Body of pancreas (tissue), 4 donors: ENCODE measurements around the gene UNC45B. TPM values are rescaled to one million over a fixed set of nuclear protein-coding genes. Genes with fewer than 3 reads are reported as not detected.

ENCODE experiments used
- ATAC-seq: fragments of 150-250 bp; one replicate; pipeline ENCODE4 v1.9.1; 2016
- DNase-seq, 4 donors: peaks; one replicate each; pipeline ENCODE4 v3.0.0-alpha.2; 2019
- H3K27ac ChIP-seq, 4 donors: fragments of 200-600 bp; sonication (generic); 1 replicate in 3 of 4; 2 replicates in 1 of 4; pipeline versions ENCODE4 v1.5.1 to v1.6.1; 2016 to 2019; ENCODE audit warnings: mild to moderate bottlenecking in 1 of 4, mixed read lengths in 1 of 4, moderate library complexity in 1 of 4
- H3K27me3 ChIP-seq, 2 donors: fragments of 200-600 bp; sonication (generic); one replicate each; pipeline ENCODE4 v1.6.0; 2016; ENCODE audit warnings: mild to moderate bottlenecking in 1 of 2
- H3K36me3 ChIP-seq, 2 donors: fragments of 200-600 bp; sonication (generic); replicated peaks in 1 of 2; 2 replicates each; pipeline ENCODE4 v1.5.1; 2016; ENCODE audit warnings: low read depth in 2 of 2; ENCODE audit not compliant: insufficient read depth in 1 of 2
- H3K4me1 ChIP-seq: fragments of 200-600 bp; sonication (generic); one replicate; pipeline ENCODE4 v1.6.0; 2016
- H3K4me3 ChIP-seq, 2 donors: fragments of 200-600 bp; sonication (generic); 1 replicate in 1 of 2; 2 replicates in 1 of 2; pipeline ENCODE4 v1.5.1; 2016 to 2019
- H3K9me3 ChIP-seq, 3 donors: fragments of 200-600 bp; sonication (generic); 1 replicate in 2 of 3; 2 replicates in 1 of 3; pipeline ENCODE4 v1.5.1; 2016
- POLR2A ChIP-seq, 3 donors: fragments of 450-650 bp; IDR thresholded peaks; one replicate each; pipeline ENCODE4 v1.6.1; 2016; ENCODE audit warnings: antibody characterized with exemption in 3 of 3, mild to moderate bottlenecking in 2 of 3
- WGBS, 2 donors: methylation state at CpG; one replicate each; pipeline ENCODE4 v1.1.5; 2017; 5-methylcytosine and 5-hydroxymethylcytosine counted together
- intact Hi-C: fragments of 100-400 bp; cut with DNase I; formaldehyde crosslinking; loops from one replicate; pipeline ENCODE4 v1.15.1; 2023
- total RNA-seq, 2 donors: library from RNA; depleted of rRNA; stranded (reverse); fragments of >200 nt; gene quantifications; one replicate each; pipeline ENCODE4 v1.1.0, GENCODE V29; 2016
- TF ChIP-seq, protein P1 (sequence below), 7 experiments: fragments of 450-650 bp in 4 of 7; fragments of 200-600 bp in 3 of 7; sonication (generic) in 3 of 7; IDR thresholded peaks; one replicate each; pipeline ENCODE4 v1.5.1; 2016 to 2019; ENCODE audit warnings: antibody characterized with exemption in 7 of 7

The UNC45B gene
- total RNA-seq, 2 donors from 2014 or later, result not detected

DNA sequence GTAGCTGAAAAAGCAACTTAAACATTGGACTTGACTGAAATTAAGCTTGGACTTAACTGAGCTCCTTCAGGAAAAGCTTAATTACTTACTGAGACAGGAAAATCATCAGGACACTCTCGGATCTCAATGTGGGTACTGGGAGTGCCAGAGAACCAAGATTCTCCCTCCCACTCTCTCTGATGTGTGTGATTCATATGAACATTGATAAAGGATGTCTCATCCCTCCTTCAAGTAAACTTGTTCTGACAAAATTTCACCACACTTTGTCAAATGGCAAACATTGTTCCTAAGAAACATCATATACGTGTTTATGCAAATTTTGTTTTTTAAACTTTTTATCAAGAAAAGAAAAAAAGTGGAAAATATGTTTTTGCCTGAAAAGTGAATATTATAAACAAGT lies 91.2 kb downstream of the UNC45B start:
- Histone ChIP-seq H3K36me3 (no peaks in the 10 kb centered on the region), H3K4me3 (no peak overlapping the region), H3K27ac (no peak overlapping the region), H3K4me1 (peaks cover 11% of the 10 kb centered on the region), H3K9me3 (no peaks in the 10 kb centered on the region), H3K27me3 (no peaks in the 10 kb centered on the region)
- DNase-seq, result no peak
- intact Hi-C loops, result no loop called here
- no peak for TF ChIP-seq POLR2A (IDR thresholded peaks at IDR 0.05)
- TF ChIP-seq, protein P1, sequence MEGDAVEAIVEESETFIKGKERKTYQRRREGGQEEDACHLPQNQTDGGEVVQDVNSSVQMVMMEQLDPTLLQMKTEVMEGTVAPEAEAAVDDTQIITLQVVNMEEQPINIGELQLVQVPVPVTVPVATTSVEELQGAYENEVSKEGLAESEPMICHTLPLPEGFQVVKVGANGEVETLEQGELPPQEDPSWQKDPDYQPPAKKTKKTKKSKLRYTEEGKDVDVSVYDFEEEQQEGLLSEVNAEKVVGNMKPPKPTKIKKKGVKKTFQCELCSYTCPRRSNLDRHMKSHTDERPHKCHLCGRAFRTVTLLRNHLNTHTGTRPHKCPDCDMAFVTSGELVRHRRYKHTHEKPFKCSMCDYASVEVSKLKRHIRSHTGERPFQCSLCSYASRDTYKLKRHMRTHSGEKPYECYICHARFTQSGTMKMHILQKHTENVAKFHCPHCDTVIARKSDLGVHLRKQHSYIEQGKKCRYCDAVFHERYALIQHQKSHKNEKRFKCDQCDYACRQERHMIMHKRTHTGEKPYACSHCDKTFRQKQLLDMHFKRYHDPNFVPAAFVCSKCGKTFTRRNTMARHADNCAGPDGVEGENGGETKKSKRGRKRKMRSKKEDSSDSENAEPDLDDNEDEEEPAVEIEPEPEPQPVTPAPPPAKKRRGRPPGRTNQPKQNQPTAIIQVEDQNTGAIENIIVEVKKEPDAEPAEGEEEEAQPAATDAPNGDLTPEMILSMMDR (IDR thresholded peaks at IDR 0.05), result no peak
- no peak for ATAC-seq
- 79 to 92% methylated on average over 2 of the region's 2 CpGs for WGBS, 2 donors

Other genes starting within 250 kb of the UNC45B start
- gene CCT6B, start 186.4 kb upstream of the UNC45B start, total RNA-seq, result 1 to 10 TPM in 1 of 2 donors, under 1 TPM in 1; 0.66 to 1.8 TPM
- gene ZNF830, start 186.3 kb upstream of the UNC45B start, total RNA-seq, result 1 to 10 TPM; 5.9 to 6.5 TPM
- 10 to 100 TPM; 19.2 to 28.7 TPM for gene LIG3, start 167.3 kb upstream of the UNC45B start, total RNA-seq
- 10 to 100 TPM; 11.9 to 17.8 TPM for gene RFFL, start 84.1 kb upstream of the UNC45B start, total RNA-seq
- 10 to 100 TPM in 1 of 2 donors, 1 to 10 TPM in 1; 3.4 to 16.2 TPM for gene RAD51D, start 28.0 kb upstream of the UNC45B start, total RNA-seq
- not detected for gene FNDC8, start 26.2 kb upstream of the UNC45B start, total RNA-seq
- gene NLE1, start 5.5 kb upstream of the UNC45B start, total RNA-seq, result 10 to 100 TPM; 12.9 to 17.9 TPM
- gene SLC35G3, start 46.6 kb downstream of the UNC45B start, total RNA-seq, result not detected
- 1 to 10 TPM; 7.8 to 8.9 TPM for gene SLFN5, start 95.3 kb downstream of the UNC45B start, total RNA-seq
- 10 to 100 TPM in 1 of 2 donors, 1 to 10 TPM in 1; 9.2 to 16.6 TPM for gene SLFN11, start 225.8 kb downstream of the UNC45B start, total RNA-seq